ENCODE measurements around the gene FAM131A.

FAM131A gene

GRCh38 chr3:184358921-184359350 lies 21.5 kb downstream of the FAM131A start:
- DNase-seq: no peak

DNA sequence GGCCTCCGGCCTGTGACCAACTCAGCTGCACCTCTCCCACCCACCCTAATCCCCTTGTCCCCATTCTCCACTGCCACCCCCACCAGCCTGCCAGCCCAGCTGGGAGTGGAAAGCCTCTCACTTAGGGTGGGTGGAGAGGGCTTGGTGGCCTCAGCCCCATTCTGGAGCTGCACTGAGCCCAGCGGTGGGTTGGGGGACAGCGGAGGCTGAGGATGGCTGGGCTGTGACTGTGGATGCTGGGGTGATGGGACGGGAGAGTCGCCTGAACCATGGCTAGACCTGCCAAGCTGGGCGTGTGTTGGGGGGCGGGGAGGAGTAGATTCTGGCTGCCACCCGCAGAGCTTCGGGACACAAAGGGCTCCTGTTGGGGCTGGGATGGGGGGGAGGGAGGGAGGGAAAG lies 22.2 kb downstream of the FAM131A start:
- no peak for DNase-seq

GRCh38 chr3:184360070-184360928 lies 22.9 kb downstream of the FAM131A start:
- DNase-seq: no peak

- DNase-seq: no peak
Observed at GRCh38 chr3:184360929-184361531, 23.6 kb downstream of the FAM131A start.

DNA sequence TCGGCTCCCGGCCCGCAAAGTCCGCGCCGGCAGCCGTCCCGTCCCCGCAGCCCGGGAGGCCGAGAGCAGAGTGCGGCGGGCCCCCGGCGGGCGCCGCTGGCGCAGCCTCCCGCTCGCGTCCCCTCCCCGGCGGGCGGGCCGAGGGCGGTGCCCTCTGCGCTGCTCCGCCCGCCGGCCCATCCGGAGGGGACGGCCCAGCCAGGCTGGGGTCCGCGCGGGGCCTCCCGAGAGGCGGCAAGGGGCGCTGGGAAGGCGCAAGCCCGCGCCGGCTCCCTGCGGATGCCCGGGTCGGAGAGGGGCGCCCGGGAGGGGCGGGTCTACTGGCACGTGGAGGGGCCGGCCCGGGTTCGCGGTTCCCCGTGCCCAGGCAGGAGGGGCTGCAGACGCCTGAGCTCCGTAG lies 24.1 kb downstream of the FAM131A start, which contains the start of the genes CLCN2 and POLR2H:
Gene CLCN2 (minus strand): TSS at position 74 of the 400 bp plus-strand sequence. CDS start 126 bp downstream, outside the sequence.
Gene POLR2H (plus strand): TSS at position 179 of the 400 bp plus-strand sequence. CDS start 1,783 bp downstream, outside the sequence.
- peak; percentile 49 for DNase-seq

- DNase-seq: peak; percentile 47
Observed at GRCh38 chr3:184361932-184362667, 24.7 kb downstream of the FAM131A start.

DNA sequence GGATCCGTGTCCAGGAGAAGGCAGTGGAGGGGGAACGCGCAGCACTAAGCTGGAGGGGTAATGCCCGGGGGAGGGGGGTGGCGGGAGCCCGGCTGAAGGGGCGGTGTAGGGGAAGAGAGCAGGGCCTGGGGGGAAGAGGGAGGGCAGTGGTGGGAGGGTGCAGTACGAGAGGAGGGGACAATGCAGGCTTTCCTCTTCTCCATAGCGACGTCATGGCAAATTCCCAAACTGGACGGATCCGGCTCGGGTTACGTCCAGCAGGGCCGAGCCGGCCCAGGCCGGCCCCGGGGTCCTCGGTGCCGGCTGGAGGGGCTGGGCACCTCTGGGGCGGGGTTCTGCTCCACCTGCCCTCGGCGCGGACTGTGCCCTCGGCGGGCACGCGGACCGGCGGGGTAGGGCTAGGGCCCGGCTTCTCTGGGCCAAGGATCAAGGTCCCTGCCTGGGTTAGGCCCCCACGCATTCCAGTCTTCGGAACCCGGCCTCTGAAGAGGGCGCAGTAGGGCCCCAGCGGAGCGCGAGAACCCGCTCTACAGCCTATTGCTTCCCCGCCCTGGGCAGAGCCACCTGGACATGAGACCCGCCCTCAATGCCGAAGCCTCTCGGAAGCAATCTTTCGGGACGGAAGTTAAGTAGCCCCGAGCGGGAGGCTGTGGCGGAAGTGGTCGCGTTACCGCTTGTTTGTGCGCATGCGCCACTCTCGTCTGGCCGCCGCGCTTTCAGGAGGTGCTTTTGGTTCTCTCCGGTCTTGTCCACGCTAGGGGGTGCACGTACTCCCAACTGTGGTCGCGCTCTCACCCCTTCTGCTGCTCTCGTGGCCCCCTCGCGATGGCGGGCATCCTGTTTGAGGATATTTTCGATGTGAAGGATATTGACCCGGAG lies 25.5 kb downstream of the FAM131A start:
- peak; percentile 94 for DNase-seq

DNA sequence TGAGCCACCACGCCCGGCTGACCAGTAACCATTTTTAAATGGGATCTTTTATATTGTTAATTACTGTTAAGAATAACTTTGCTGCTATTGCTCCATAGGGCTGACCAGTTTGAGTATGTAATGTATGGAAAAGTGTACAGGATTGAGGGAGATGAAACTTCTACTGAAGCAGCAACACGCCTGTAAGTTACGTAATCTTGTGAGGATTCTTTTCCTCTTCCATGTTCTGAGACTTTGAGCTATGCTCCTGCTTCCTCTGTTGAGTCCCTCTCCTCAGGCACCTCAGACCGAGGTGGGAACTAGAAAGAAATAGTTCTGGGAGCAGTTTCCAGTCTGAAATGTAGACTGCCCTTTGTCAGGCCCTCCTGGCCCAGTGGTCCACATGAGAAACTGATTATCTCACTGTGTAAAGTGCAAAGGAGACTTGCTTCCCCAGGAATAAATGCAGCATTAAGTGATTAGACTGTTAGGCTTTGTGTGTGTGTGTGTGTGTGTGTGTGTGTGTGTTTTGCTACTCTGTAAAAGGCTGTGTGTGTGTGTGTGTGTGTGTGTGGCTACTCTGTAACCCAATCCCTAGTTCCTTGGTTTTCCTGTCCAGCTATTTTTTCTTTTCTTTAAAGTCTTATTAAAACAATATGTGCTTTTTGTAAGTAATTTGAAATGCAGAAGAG lies 29.4 kb downstream of the FAM131A start:
- no peak for DNase-seq

DNA sequence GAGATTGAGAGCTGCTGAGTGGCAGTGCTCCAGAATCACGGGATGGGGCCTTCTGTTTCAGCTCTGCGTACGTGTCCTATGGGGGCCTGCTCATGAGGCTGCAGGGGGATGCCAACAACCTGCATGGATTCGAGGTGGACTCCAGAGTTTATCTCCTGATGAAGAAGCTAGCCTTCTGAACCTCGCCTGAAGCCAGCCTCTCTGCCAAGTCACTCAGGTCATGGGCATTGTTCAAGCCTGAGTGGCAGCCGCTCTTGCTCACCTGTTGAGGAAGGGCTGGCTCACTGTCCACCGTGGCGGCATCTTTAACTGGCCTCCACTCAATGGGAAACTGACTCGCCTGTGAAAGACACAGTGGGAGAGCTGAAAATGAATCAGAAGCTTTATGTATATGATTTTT lies 30.7 kb downstream of the FAM131A start:
- DNase-seq: no peak

- no peak for DNase-seq
Observed at GRCh38 chr3:184368586-184369183, 31.3 kb downstream of the FAM131A start.

DNA sequence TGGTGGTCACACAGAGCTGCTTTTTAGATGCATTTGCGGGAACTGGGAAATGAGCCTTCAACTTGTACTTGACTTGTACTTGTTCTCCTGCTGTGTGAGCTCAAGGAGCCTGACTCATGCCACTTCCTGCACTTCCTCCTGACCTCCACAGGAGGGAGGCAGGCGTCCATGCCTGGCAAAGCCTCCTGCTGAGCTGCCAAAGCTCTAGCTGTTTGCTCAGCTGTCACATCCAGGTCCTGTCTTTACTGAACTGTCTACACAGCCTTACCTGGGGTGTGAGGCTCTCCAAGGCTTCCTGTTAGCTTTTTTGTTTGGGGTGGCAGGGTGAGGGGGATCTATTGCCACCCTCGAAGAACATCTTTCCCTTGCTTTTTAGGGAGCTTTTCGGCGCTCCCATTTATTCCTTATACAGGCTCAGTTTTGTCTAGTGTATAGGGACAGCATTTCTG lies 34.2 kb downstream of the FAM131A start:
- peak; percentile 69 for DNase-seq

DNA sequence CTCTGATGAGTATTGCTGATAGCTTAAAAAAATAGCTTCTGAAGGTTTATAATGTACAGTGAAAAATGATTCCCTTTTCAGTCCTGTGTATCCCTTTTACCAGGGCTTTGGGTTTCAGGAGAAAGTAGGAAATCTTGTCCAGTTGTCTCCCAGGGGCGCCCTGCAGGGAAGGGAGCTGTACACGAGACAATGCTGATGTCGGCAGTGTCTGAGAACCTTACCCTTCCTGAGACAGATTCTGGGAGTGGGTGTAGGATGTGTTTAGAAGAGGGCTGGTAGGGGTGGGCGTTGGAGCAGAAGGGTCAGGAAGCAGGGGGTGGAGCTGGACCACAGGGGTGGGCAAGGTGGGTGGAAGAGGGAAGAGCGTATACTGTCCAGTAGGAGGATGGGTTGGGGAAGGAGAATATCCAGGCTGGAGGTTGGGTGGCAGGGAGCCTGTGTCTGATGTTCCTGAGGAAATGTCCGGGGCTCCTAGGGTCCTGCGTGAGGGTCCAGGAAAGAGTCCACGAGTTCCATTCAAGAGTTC lies 35.0 kb downstream of the FAM131A start:
- no peak for DNase-seq

GRCh38 chr3:184372911-184373310 lies 35.5 kb downstream of the FAM131A start:
- DNase-seq: no peak

GRCh38 chr3:184373422-184373821 lies 36.0 kb downstream of the FAM131A start:
- DNase-seq: no peak

DNA sequence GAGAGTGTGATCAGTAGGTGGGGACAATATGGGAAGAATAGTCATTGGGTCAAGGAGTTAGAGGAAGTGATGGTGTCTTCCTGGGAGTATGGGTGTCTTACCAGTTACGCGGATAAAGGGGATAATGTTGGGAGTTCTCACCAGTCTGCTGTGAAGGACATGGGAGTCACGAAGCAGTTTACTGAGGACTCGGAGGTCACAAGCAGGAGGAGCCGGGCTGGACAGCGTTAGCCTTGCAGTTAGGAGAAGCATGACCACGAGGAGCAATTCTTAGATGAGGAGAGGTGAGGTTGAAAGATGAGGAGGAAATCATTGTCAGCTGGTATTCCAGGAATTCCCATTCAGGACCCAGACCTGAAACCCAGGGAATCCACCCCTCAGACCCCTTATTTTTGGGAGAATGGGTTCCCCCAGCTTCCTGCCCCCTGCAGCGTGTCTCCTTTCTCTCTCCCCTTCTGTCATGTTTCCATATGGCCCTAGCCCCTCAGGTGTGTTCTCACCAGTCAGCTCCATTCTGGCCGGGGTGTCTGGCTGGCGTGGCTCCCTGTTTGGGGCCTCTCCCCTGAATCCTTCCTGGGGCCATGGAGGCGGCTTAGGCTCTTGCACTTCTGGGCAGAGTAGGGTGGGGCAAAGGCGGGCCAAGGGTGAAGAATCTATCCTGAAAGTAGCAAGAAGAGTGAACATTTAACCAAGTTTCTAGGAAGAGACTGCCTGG lies 38.5 kb downstream of the FAM131A start:
- no peak for DNase-seq

DNA sequence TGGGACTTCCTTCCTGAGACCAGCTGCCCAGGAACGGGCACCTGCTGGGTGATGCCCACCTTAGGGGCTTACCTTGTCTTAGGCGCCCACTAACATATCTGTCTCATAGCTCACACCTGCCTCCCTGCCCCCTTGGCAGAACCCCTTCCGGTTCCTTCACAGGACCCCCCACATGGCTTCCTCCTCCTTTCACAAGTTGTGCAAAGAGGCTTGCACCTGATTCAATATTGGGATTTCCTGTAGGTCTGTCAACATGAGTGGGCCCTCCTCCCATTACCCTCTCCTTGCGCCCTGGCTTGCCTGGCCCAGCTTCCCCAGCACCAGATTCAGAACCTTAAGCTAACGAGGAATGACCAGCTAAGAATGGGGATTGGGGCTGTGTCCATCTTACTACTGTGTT lies 40.0 kb downstream of the FAM131A start:
- no peak for DNase-seq

DNA sequence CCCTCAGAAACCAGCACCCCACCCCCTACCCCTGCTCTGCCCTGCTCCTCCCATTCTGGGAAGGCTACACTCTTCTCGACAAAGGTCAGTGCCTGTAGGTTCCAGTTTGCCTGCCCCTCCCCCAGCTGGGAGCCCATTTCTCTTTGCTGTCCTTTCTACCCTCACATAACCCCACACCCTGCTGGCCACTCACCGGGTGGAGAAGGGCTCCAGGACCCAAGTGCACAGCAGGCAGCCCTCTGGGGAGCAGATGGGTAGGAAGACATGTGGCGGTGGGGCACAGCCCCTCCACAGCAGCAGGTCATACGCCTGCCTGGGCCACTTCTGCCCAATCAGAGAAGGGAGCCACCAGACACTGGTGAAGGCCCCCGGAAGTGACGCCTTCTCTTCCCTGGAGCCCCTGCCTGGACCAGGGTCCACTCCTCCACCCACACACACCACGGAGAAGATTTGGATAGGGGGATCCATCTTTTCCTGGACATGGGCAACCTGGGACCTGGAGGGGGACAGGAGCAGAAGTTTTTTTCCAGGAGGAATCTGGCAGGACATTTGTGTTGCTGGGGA lies 40.6 kb downstream of the FAM131A start, which contains the start of gene THPO:
Gene THPO (minus strand): TSS at position 326 of the 564 bp plus-strand sequence. CDS start 1,948 bp downstream, outside the sequence.
- DNase-seq: no peak

GRCh38 chr3:184378651-184379357 lies 41.4 kb downstream of the FAM131A start:
- DNase-seq: no peak

All from CD4-positive, alpha-beta T cell treated with Interleukin-6 for 4 hours (primary cell).